Mammary epithelial cell (primary cell): Measurements from ENCODE around the gene GDPGP1.

ENCODE experiments used
- CTCF ChIP-seq, 2 donors: IDR thresholded peaks in 1 of 2; conservative IDR thresholded peaks in 1 of 2; 2 replicates each; pipeline ENCODE4 v1.5.1; 2011 to 2012; ENCODE audit warnings: inconsistent platforms in 2 of 2, low read length in 2 of 2, mild to moderate bottlenecking in 2 of 2, control low read depth in 1 of 2, low read depth in 1 of 2; ENCODE audit not compliant: insufficient read depth in 1 of 2; ENCODE audit errors: extremely low read depth in 1 of 2
- EZH2 ChIP-seq: IDR thresholded peaks from 2 replicates; pipeline ENCODE4 v1.6.1; 2012; ENCODE audit warnings: low read length, inconsistent platforms, borderline replicate concordance

GRCh38 chr15:90249203-90249863, 15.3 kb downstream of the GDPGP1 start, which contains the start of gene TTLL13:
- no peak for TF ChIP-seq CTCF (conservative IDR thresholded peaks at IDR 0.05 in 1 of 2, IDR thresholded peaks at IDR 0.05 in 1 of 2; ENCODE audit: extremely low read depth in 1 of 2, insufficient read depth in 1 of 2, low read depth in 1 of 2, low read length in 2 of 2)
- TF ChIP-seq EZH2 = no peak
